HepG2 (cell line): ENCODE measurements around the gene JOSD1. TPM values are rescaled to one million over a fixed set of nuclear protein-coding genes. Genes with fewer than 3 reads are reported as not detected.

Experiments
- BCLAF1 ChIP-seq: fragments of 450-650 bp; IDR thresholded peaks from 2 replicates; pipeline ENCODE4 v1.6.1; 2017; ENCODE audit warnings: mild to moderate bottlenecking
- BHLHE40 ChIP-seq: IDR thresholded peaks from 2 replicates; pipeline ENCODE4 v1.6.1; 2011; ENCODE audit warnings: low read length, improper control_type of control experiment
- CC2D1A ChIP-seq: sonication (generic); formaldehyde crosslinking; IDR thresholded peaks from 2 replicates; pipeline ENCODE4 v1.8.1; 2023; ENCODE audit warnings: mild to moderate bottlenecking, missing genetic modification reagents
- E2F2 ChIP-seq: sonication (generic); formaldehyde crosslinking; IDR thresholded peaks from 2 replicates; pipeline ENCODE4 v1.4.0; 2020; ENCODE audit warnings: missing genetic modification reagents, borderline replicate concordance
- ETV5 ChIP-seq: IDR thresholded peaks from 2 replicates; pipeline ENCODE4 v1.6.1; 2018; ENCODE audit warnings: missing biosample characterization, missing genetic modification reagents, inconsistent platforms, borderline replicate concordance
- FOXK1 ChIP-seq: sonication (generic); formaldehyde crosslinking; IDR thresholded peaks from 2 replicates; pipeline ENCODE4 v1.4.0; 2020; ENCODE audit warnings: low read depth, missing genetic modification reagents, borderline replicate concordance
- HNF4A ChIP-seq: sonication (generic); formaldehyde crosslinking; IDR thresholded peaks from 2 replicates; pipeline ENCODE4 v1.4.0; 2020; ENCODE audit warnings: missing genetic modification reagents
- IKZF4 ChIP-seq: sonication (generic); formaldehyde crosslinking; IDR thresholded peaks from 2 replicates; pipeline ENCODE4 v1.5.1; 2020; ENCODE audit warnings: borderline replicate concordance, mild to moderate bottlenecking, low read depth, missing genetic modification reagents; ENCODE audit errors: not compliant biosample characterization
- KDM3A ChIP-seq: IDR thresholded peaks from 2 replicates; pipeline ENCODE4 v1.6.1; 2018; ENCODE audit warnings: low read depth, missing compliant biosample characterization
- KLF6 ChIP-seq: IDR thresholded peaks from 2 replicates; pipeline ENCODE4 v1.8.0; 2016; ENCODE audit warnings: missing biosample characterization, missing genetic modification reagents
- MZF1 ChIP-seq: sonication (generic); formaldehyde crosslinking; IDR thresholded peaks from 2 replicates; pipeline ENCODE4 v1.8.1; 2023; ENCODE audit warnings: mild to moderate bottlenecking, missing genetic modification reagents, borderline replicate concordance
- NR1H2 ChIP-seq: sonication (generic); formaldehyde crosslinking; IDR thresholded peaks from 2 replicates; pipeline ENCODE4 v1.8.1; 2022; ENCODE audit warnings: low read depth, missing genetic modification reagents, borderline replicate concordance
- NR2F2 ChIP-seq: IDR thresholded peaks from 2 replicates; pipeline ENCODE4 v1.6.1; 2012; ENCODE audit warnings: low read depth, inconsistent platforms, borderline replicate concordance
- NR3C1 ChIP-seq: sonication (generic); formaldehyde crosslinking; IDR thresholded peaks from 2 replicates; pipeline ENCODE4 v1.4.0; 2020; ENCODE audit warnings: missing genetic modification reagents
- PATZ1 ChIP-seq: sonication (generic); formaldehyde crosslinking; IDR thresholded peaks from 2 replicates; pipeline ENCODE4 v1.4.0; 2020; ENCODE audit warnings: missing genetic modification reagents
- PHF8 ChIP-seq: sonication (generic); formaldehyde crosslinking; IDR thresholded peaks from 2 replicates; pipeline ENCODE4 v1.5.0; 2020; ENCODE audit warnings: missing genetic modification reagents
- TBL1XR1 ChIP-seq: fragments of 150-350 bp; IDR thresholded peaks from 2 replicates; pipeline ENCODE4 v1.6.1; 2014; ENCODE audit warnings: borderline replicate concordance, low read length; ENCODE audit not compliant: partially characterized antibody
- TFDP1 ChIP-seq: IDR thresholded peaks from 2 replicates; pipeline ENCODE4 v1.6.1; 2016; ENCODE audit warnings: missing compliant biosample characterization, missing genetic modification reagents, borderline replicate concordance
- ZNF607 ChIP-seq: sonication (generic); formaldehyde crosslinking; IDR thresholded peaks from 2 replicates; pipeline ENCODE4 v1.5.1; 2020; ENCODE audit warnings: missing genetic modification reagents, mild to moderate bottlenecking, borderline replicate concordance
- ZNF644 ChIP-seq: IDR thresholded peaks from 2 replicates; pipeline ENCODE4 v1.6.1; 2016; ENCODE audit warnings: low read depth
- ZNF710 ChIP-seq: sonication (generic); formaldehyde crosslinking; IDR thresholded peaks from 2 replicates; pipeline ENCODE4 v1.5.0; 2020; ENCODE audit warnings: mild to moderate bottlenecking, missing genetic modification reagents, borderline replicate concordance
- ZNF773 ChIP-seq: sonication (generic); formaldehyde crosslinking; IDR thresholded peaks from 2 replicates; pipeline ENCODE4 v1.4.0; 2020; ENCODE audit warnings: missing genetic modification reagents, borderline replicate concordance
- polyA plus RNA-seq, 8 experiments: library from polyadenylated mRNA; depleted of rRNA in 3 of 8; stranded (reverse) in 7 of 8; unstranded in 1 of 8; fragments of >200 nt; fragmentation: Illumina TruSeq in 4 of 8; extraction: Trizol in 4 of 8; gene quantifications; 2 replicates each; pipeline versions ENCODE4 v1.2.1 to v1.2.3, GENCODE V29; 2011 to 2016; ENCODE audit warnings: low read depth in 4 of 8, missing spikeins in 1 of 8, mixed read lengths in 1 of 8; ENCODE audit not compliant: insufficient read depth in 1 of 8
- total RNA-seq, 5 experiments: library from RNA; depleted of rRNA; stranded (reverse); fragments of >200 nt; fragmentation: Illumina TruSeq; extraction: Trizol; gene quantifications; 2 replicates each; pipeline ENCODE4 v1.2.3, GENCODE V29; 2016; ENCODE audit warnings: low read depth in 1 of 5

The JOSD1 gene
- total and polyA plus RNA-seq, 2 of the 13 experiments (the other 11 are each of a cell fraction or from before 2014, with no cell fraction given) = 31.7 to 38.4 TPM

- TF ChIP-seq FOXK1 (CRISPR knock-in tag) = peak; percentile 63; the same call in 1 of the 2 replicates
- TF ChIP-seq CC2D1A (CRISPR knock-in tag) = no peak
- no peak for TF ChIP-seq NR2F2
- TF ChIP-seq ZNF773 (CRISPR knock-in tag) = no peak
- TF ChIP-seq PATZ1 = 0 out of 2 replicates have a peak, but pooled peaks have one; percentile 28
- no peak for TF ChIP-seq NR1H2 (CRISPR knock-in tag)
- no peak for TF ChIP-seq BCLAF1
- no peak for TF ChIP-seq ZNF607 (CRISPR knock-in tag)
- TF ChIP-seq NR3C1 (CRISPR knock-in tag) = no peak
- no peak for TF ChIP-seq PHF8 (CRISPR knock-in tag)
- TF ChIP-seq IKZF4 = no peak
- TF ChIP-seq MZF1 = no peak
- TF ChIP-seq ZNF644 (CRISPR knock-in tag) = no peak
- TF ChIP-seq BHLHE40 = no peak
- TF ChIP-seq HNF4A (CRISPR knock-in tag) = peak; percentile 59
- TF ChIP-seq TFDP1 (CRISPR knock-in tag) = peak; percentile 21; the same call in 1 of the 2 replicates
- no peak for TF ChIP-seq KLF6 (CRISPR knock-in tag)
- TF ChIP-seq KDM3A (CRISPR knock-in tag) = no peak
- TF ChIP-seq ETV5 (CRISPR knock-in tag) = peak; percentile 98
- TF ChIP-seq TBL1XR1 = peak; percentile 33
- TF ChIP-seq E2F2 (CRISPR knock-in tag) = no peak
- TF ChIP-seq ZNF710 (CRISPR knock-in tag) = peak; percentile 64; the same call in 1 of the 2 replicates
Measured at GRCh38 chr22:38707346-38707745, 6.6 kb upstream of the JOSD1 start (continued).
